Eye (tissue), 1 donor: Measurements from ENCODE around the gene UGT8.
"Not testable (repeated sequence)": the region's sequence is repeated elsewhere in the genome, so short reads cannot be mapped to it uniquely, and the experiment has no call there.

Source experiments
- DNase-seq: peaks from one replicate; pipeline ENCODE4 v3.0.0-alpha.2; 2015

Gene UGT8

GRCh38 chr4:114598191-114599121, at the start of gene UGT8:
Gene UGT8 (plus strand): TSS chr4:114598807. CDS start chr4:114622881, 24,074 bp downstream.
- peak; percentile 80 for DNase-seq

- no peak for DNase-seq
Observed at GRCh38 chr4:114549638-114550037, 49.0 kb upstream of the UGT8 start.

- no peak for DNase-seq
Observed at GRCh38 chr4:114558446-114559020, 40.1 kb upstream of the UGT8 start.

- no peak for DNase-seq
Observed at GRCh38 chr4:114561590-114561989, 37.0 kb upstream of the UGT8 start.

GRCh38 chr4:114562176-114562904, 36.3 kb upstream of the UGT8 start:
- DNase-seq, result no peak

GRCh38 chr4:114563536-114564315, 34.9 kb upstream of the UGT8 start:
- DNase-seq, result no peak

- no peak for DNase-seq
Observed at GRCh38 chr4:114577386-114577785, 21.2 kb upstream of the UGT8 start.

- no peak for DNase-seq
Observed at GRCh38 chr4:114582621-114583020, 16.0 kb upstream of the UGT8 start.

- no peak for DNase-seq
Observed at GRCh38 chr4:114588305-114588704, 10.3 kb upstream of the UGT8 start.

GRCh38 chr4:114590360-114590759, 8.2 kb upstream of the UGT8 start:
- not testable (repeated sequence) for DNase-seq

GRCh38 chr4:114593526-114593925, 5.1 kb upstream of the UGT8 start:
- no peak for DNase-seq

GRCh38 chr4:114595207-114595606, 3.4 kb upstream of the UGT8 start:
- DNase-seq, result no peak

GRCh38 chr4:114595921-114596320, 2.7 kb upstream of the UGT8 start:
- DNase-seq, result no peak

- DNase-seq, result no peak
Observed at GRCh38 chr4:114597410-114598115, 1.0 kb upstream of the UGT8 start.

- peak; percentile 78 for DNase-seq
Observed at GRCh38 chr4:114599231-114599902, 760 bp downstream of the UGT8 start.

- DNase-seq, result no peak
Observed at GRCh38 chr4:114599903-114600552, 1.4 kb downstream of the UGT8 start.

- DNase-seq, result no peak
Observed at GRCh38 chr4:114600672-114601071, 2.1 kb downstream of the UGT8 start.

- no peak for DNase-seq
Observed at GRCh38 chr4:114601304-114602052, 2.9 kb downstream of the UGT8 start.

GRCh38 chr4:114603497-114603896, 4.9 kb downstream of the UGT8 start:
- DNase-seq, result no peak

GRCh38 chr4:114606245-114606644, 7.6 kb downstream of the UGT8 start:
- DNase-seq, result no peak
